CD14-positive monocyte (primary cell): ENCODE data around the gene PLXNB1. TPM values are rescaled to one million over a fixed set of nuclear protein-coding genes. Genes with fewer than 3 reads are reported as not detected.

Experiments
- DNase-seq, 3 donors: peaks; one replicate each; pipeline ENCODE4 v3.0.0-alpha.2; 2011 to 2022
- H2AFZ ChIP-seq: 2 replicates; pipeline ENCODE4 v1.6.0; 2012; ENCODE audit warnings: mild to moderate bottlenecking, low read depth, low read length, inconsistent platforms; ENCODE audit not compliant: insufficient read depth, poor library complexity, severe bottlenecking
- H3K27ac ChIP-seq, 2 donors: 1 replicate in 1 of 2; 2 replicates in 1 of 2; pipeline ENCODE4 v1.5.1; 2012 to 2013; ENCODE audit warnings: low read length in 2 of 2, control low read depth in 1 of 2, inconsistent platforms in 1 of 2, low read depth in 1 of 2, mild to moderate bottlenecking in 1 of 2
- H3K27me3 ChIP-seq, 2 donors: one replicate each; pipeline versions ENCODE4 v1.6.0 to v1.6.1; 2011 to 2013; ENCODE audit warnings: low read length in 2 of 2; ENCODE audit not compliant: control insufficient read depth in 2 of 2, insufficient read depth in 2 of 2
- H3K36me3 ChIP-seq, 2 donors: replicated peaks in 1 of 2; 1 replicate in 1 of 2; 2 replicates in 1 of 2; pipeline versions ENCODE4 v1.5.1 to v1.6.1; 2012 to 2013; ENCODE audit warnings: low read length in 2 of 2, control low read depth in 1 of 2, inconsistent platforms in 1 of 2, mild to moderate bottlenecking in 1 of 2; ENCODE audit not compliant: insufficient read depth in 2 of 2, control insufficient read depth in 1 of 2
- H3K4me1 ChIP-seq, 2 donors: 1 replicate in 1 of 2; 2 replicates in 1 of 2; pipeline versions ENCODE4 v1.5.1 to v1.6.1; 2012 to 2013; ENCODE audit warnings: low read length in 2 of 2, control low read depth in 1 of 2, inconsistent platforms in 1 of 2, mild to moderate bottlenecking in 1 of 2, moderate library complexity in 1 of 2; ENCODE audit not compliant: insufficient read depth in 2 of 2, control insufficient read depth in 1 of 2
- H3K4me2 ChIP-seq: replicated peaks from 2 replicates; pipeline ENCODE3; 2012; ENCODE audit warnings: low read length, moderate library complexity, mild to moderate bottlenecking; ENCODE audit not compliant: poor library complexity, severe bottlenecking; ENCODE audit errors: extremely low read depth
- H3K4me3 ChIP-seq, 3 experiments: fragments of 200-600 bp in 1 of 3; sonication (generic) in 1 of 3; replicated peaks in 1 of 3; 1 replicate in 2 of 3; 2 replicates in 1 of 3; pipeline ENCODE4 v1.5.1; 2011 to 2013; ENCODE audit warnings: low read length in 3 of 3, mild to moderate bottlenecking in 3 of 3, control low read depth in 2 of 3, low read depth in 2 of 3, inconsistent platforms in 1 of 3, moderate library complexity in 1 of 3
- H3K79me2 ChIP-seq: 2 replicates; pipeline ENCODE4 v1.6.0; 2012; ENCODE audit warnings: mild to moderate bottlenecking, control low read depth, inconsistent platforms, low read length, moderate library complexity; ENCODE audit not compliant: insufficient read depth
- H3K9ac ChIP-seq: 2 replicates; pipeline ENCODE4 v1.6.0; 2017; ENCODE audit warnings: low read length, mild to moderate bottlenecking; ENCODE audit not compliant: insufficient read depth, poor library complexity, severe bottlenecking
- H3K9me3 ChIP-seq, 2 donors: replicated peaks in 1 of 2; 1 replicate in 1 of 2; 2 replicates in 1 of 2; pipeline versions ENCODE4 v1.5.1 to v1.6.1; 2012 to 2013; ENCODE audit warnings: low read length in 2 of 2, control low read depth in 1 of 2; ENCODE audit not compliant: control insufficient read depth in 1 of 2, insufficient read depth in 1 of 2
- H4K20me1 ChIP-seq: 2 replicates; pipeline ENCODE4 v1.6.0; 2012; ENCODE audit warnings: mild to moderate bottlenecking, low read length, control low read depth, moderate library complexity; ENCODE audit not compliant: insufficient read depth
- H3K27ac Mint-ChIP-seq, 7 donors: one replicate each; pipeline ENCODE4 v1.8.0; 2020; ENCODE audit warnings: mild to moderate bottlenecking in 7 of 7, mixed read lengths in 7 of 7, moderate library complexity in 6 of 7, inconsistent platforms in 2 of 7
- H3K27me3 Mint-ChIP-seq, 3 donors: one replicate each; pipeline ENCODE4 v1.8.0; 2021 to 2022; ENCODE audit warnings: low read depth in 3 of 3, mild to moderate bottlenecking in 3 of 3, mixed read lengths in 3 of 3, moderate library complexity in 3 of 3, inconsistent platforms in 1 of 3
- H3K36me3 Mint-ChIP-seq, 2 donors: one replicate each; pipeline ENCODE4 v1.8.0; 2020; ENCODE audit warnings: mixed read lengths in 2 of 2, inconsistent platforms in 1 of 2, mild to moderate bottlenecking in 1 of 2
- H3K4me1 Mint-ChIP-seq: one replicate; pipeline ENCODE4 v1.8.0; 2020; ENCODE audit warnings: mild to moderate bottlenecking, mixed read lengths
- H3K4me3 Mint-ChIP-seq, 2 donors: one replicate each; pipeline ENCODE4 v1.8.0; 2020; ENCODE audit warnings: mild to moderate bottlenecking in 2 of 2, mixed read lengths in 2 of 2, moderate library complexity in 1 of 2
- H3K9me3 Mint-ChIP-seq, 7 donors: one replicate each; pipeline ENCODE4 v1.8.0; 2020 to 2022; ENCODE audit warnings: mixed read lengths in 7 of 7, mild to moderate bottlenecking in 6 of 7, moderate library complexity in 6 of 7, inconsistent platforms in 2 of 7
- CTCF ChIP-seq: fragments of 200-600 bp; IDR thresholded peaks from one replicate; pipeline ENCODE4 v1.8.0; 2022; ENCODE audit warnings: antibody characterized with exemption, mild to moderate bottlenecking
- WGBS: methylation state at CpG from one replicate; pipeline ENCODE4 v1.1.5; 2013; ENCODE audit warnings: missing lambda C conversion rate; ENCODE audit not compliant: insufficient coverage; 5-methylcytosine and 5-hydroxymethylcytosine counted together
- intact Hi-C, 2 donors: fragments of 100-400 bp; cut with micrococcal nuclease; formaldehyde crosslinking; loops; one replicate each; pipeline versions ENCODE4 v1.15.0 to v1.15.1; 2023
- polyA plus RNA-seq, 3 donors: library from polyadenylated mRNA; depleted of rRNA in 1 of 3; unstranded in 2 of 3; stranded (reverse) in 1 of 3; fragments of 300-500 nt in 2 of 3; fragments of >200 nt in 1 of 3; fragmentation: Illumina TruSeq in 2 of 3; gene quantifications; 1 replicate in 2 of 3; 2 replicates in 1 of 3; pipeline ENCODE4 v1.2.3, GENCODE V29; 2012 to 2021

The PLXNB1 gene
- polyA plus RNA-seq, 3 donors = 0.14 to 4.3 TPM; not detected in 1

- no peak overlapping the region for H3K4me3 ChIP-seq
- intact Hi-C loops = no loop called here
- H3K79me2 ChIP-seq = no peaks in the 10 kb centered on the region
- H3K4me3 Mint-ChIP-seq = no peak overlapping the region
- no peaks in the 10 kb centered on the region for H4K20me1 ChIP-seq
- H3K9ac ChIP-seq = no peak overlapping the region
- H3K27ac ChIP-seq = no peak overlapping the region
- no peaks in the 10 kb centered on the region for H3K36me3 ChIP-seq
- 94% methylated on average over 10 of the region's 13 CpGs for WGBS
- peaks cover 3 to 24% of the 10 kb centered on the region in 2 donors for H3K27me3 ChIP-seq
- H3K9me3 Mint-ChIP-seq = peaks cover 0 to 5% (median 0%) of the 10 kb centered on the region in 7 donors
- peaks cover 7 to 8% of the 10 kb centered on the region in 2 donors for H3K4me1 ChIP-seq
- TF ChIP-seq CTCF = no peak
- DNase-seq = no peak
- H2AFZ ChIP-seq = no peak overlapping the region
- no peak overlapping the region for H3K27ac Mint-ChIP-seq
- H3K4me2 ChIP-seq = no peak overlapping the region
- H3K27me3 Mint-ChIP-seq = peaks cover 22 to 30% (median 26%) of the 10 kb centered on the region in 3 donors
- H3K36me3 Mint-ChIP-seq = peaks cover 0 to 3% of the 10 kb centered on the region in 2 donors
- H3K4me1 Mint-ChIP-seq = peaks cover 6% of the 10 kb centered on the region
- H3K9me3 ChIP-seq = no peaks in the 10 kb centered on the region
Measured at GRCh38 chr3:48425281-48425812, 4.5 kb downstream of the PLXNB1 start.

- H3K9ac ChIP-seq = no peak overlapping the region
- H2AFZ ChIP-seq = no peak overlapping the region
- no peaks in the 10 kb centered on the region for H4K20me1 ChIP-seq
- Mint-ChIP-seq H3K4me3 (no peak overlapping the region), H3K27me3 (peaks cover 15 to 22% (median 20%) of the 10 kb centered on the region in 3 donors), H3K27ac (no peak overlapping the region), H3K9me3 (peaks cover 0 to 5% (median 0%) of the 10 kb centered on the region in 7 donors), H3K4me1 (no peaks in the 10 kb centered on the region), H3K36me3 (peaks cover 0 to 3% of the 10 kb centered on the region in 2 donors)
- no peaks in the 10 kb centered on the region for H3K36me3 ChIP-seq
- no peak overlapping the region for H3K27ac ChIP-seq
- H3K4me2 ChIP-seq = no peak overlapping the region
- no peak for DNase-seq
- 86% methylated on average over 21 of the region's 27 CpGs for WGBS
- intact Hi-C loops = no loop called here
- no peaks in the 10 kb centered on the region for H3K79me2 ChIP-seq
- no peaks in the 10 kb centered on the region for H3K9me3 ChIP-seq
- TF ChIP-seq CTCF = no peak
- H3K27me3 ChIP-seq = peaks cover 3 to 18% of the 10 kb centered on the region in 2 donors
- H3K4me1 ChIP-seq = peaks cover 0 to 2% of the 10 kb centered on the region in 2 donors
- H3K4me3 ChIP-seq = no peak overlapping the region
Measured at GRCh38 chr3:48423883-48424695, 5.8 kb downstream of the PLXNB1 start.
